Ovary (tissue), 9 donors: ENCODE results near the gene ARL5C. TPM values are rescaled to one million over a fixed set of nuclear protein-coding genes. Genes with fewer than 3 reads are reported as not detected.

Source experiments
- DNase-seq, 5 donors: peaks; one replicate each; pipeline ENCODE4 v3.0.0-alpha.2; 2019 to 2020
- H3K27ac ChIP-seq, 2 donors: fragments of 200-600 bp; one replicate each; pipeline versions ENCODE4 v1.5.1 to v1.8.0; 2019 to 2022
- H3K27me3 ChIP-seq: fragments of 200-600 bp; one replicate; pipeline ENCODE4 v1.8.0; 2022
- H3K36me3 ChIP-seq: fragments of 200-600 bp; sonication (generic); one replicate; pipeline ENCODE4 v1.5.1; 2019
- H3K4me1 ChIP-seq: one replicate; pipeline ENCODE4 v1.8.1; 2013; ENCODE audit warnings: mild to moderate bottlenecking, moderate library complexity; ENCODE audit not compliant: insufficient read depth
- H3K4me3 ChIP-seq: fragments of 200-600 bp; sonication (generic); one replicate; pipeline ENCODE4 v1.5.1; 2017
- H3K9me3 ChIP-seq, 2 donors: fragments of 200-600 bp in 1 of 2; sonication (generic) in 1 of 2; one replicate each; pipeline versions ENCODE4 v1.5.1 to v1.8.1; 2013 to 2019; ENCODE audit warnings: mild to moderate bottlenecking in 1 of 2, moderate library complexity in 1 of 2
- CTCF ChIP-seq, 3 donors: fragments of 450-650 bp in 2 of 3; fragments of 200-600 bp in 1 of 3; IDR thresholded peaks; one replicate each; pipeline versions ENCODE4 v1.5.1 to v1.8.0; 2016 to 2022; ENCODE audit warnings: antibody characterized with exemption in 3 of 3, mild to moderate bottlenecking in 1 of 3
- EP300 ChIP-seq: sonication (generic); formaldehyde crosslinking; IDR thresholded peaks from one replicate; pipeline ENCODE4 v1.6.1; 2017; ENCODE audit warnings: antibody characterized with exemption
- POLR2A ChIP-seq: fragments of 450-650 bp; IDR thresholded peaks from one replicate; pipeline ENCODE4 v1.6.1; 2017; ENCODE audit warnings: antibody characterized with exemption, mild to moderate bottlenecking, moderate library complexity
- WGBS, 3 donors: extraction: QIAGEN DNeasy Blood & Tissue Kit in 1 of 3; methylation state at CpG; one replicate each; pipeline versions ENCODE4 v1.1.5 to v1.1.7; 2013 to 2017; 5-methylcytosine and 5-hydroxymethylcytosine counted together
- intact Hi-C, 4 donors: fragments of 100-400 bp; cut with DNase I; formaldehyde crosslinking; loops; one replicate each; pipeline versions ENCODE4 v1.11.0 to v1.15.1; 2022 to 2023
- polyA plus RNA-seq, 2 donors: library from polyadenylated mRNA; stranded (reverse); fragments of 200-250 nt in 1 of 2; fragments of 350-450 nt in 1 of 2; fragmentation: Illumina TruSeq in 1 of 2; extraction: RNeasy Lipid Tissue Mini Kit (QIAGEN cat#74804) in 1 of 2; gene quantifications; one replicate each; pipeline ENCODE4 v1.2.3, GENCODE V29; 2013 to 2014
- total RNA-seq, 7 donors: library from RNA; depleted of rRNA in 2 of 7; stranded (reverse); fragments of >200 nt in 2 of 7; fragmentation: NEBNext Ultra II Directional in 3 of 7; extraction: Animal tissue kit (Norgen Biotek cat#: 25700) in 3 of 7; gene quantifications; one replicate each; pipeline versions ENCODE4 v1.1.0 to v1.2.4, GENCODE V29; 2016 to 2023
- donor health status: DM: no; HTN: no; CAD: no; lungs with moderate emphysema.
- donor health status: DM: no; HTN: no; CAD: no.
- donor health status: Bipolar disorder and iron deficiency.
- donor health status: DM: yes; HTN: yes; CAD: no.
- donor health status: DM: no; HTN: no; CAD: no.
- donor health status: DM: yes; HTN: yes; CAD: no.

The ARL5C gene
- total and polyA plus RNA-seq, 9 donors = not detected

GRCh38 chr17:39183720-39184119 lies 17.8 kb upstream of the ARL5C start:
- H3K36me3 ChIP-seq = no peaks in the 10 kb centered on the region
- DNase-seq = no peak
- no peaks in the 10 kb centered on the region for H3K4me1 ChIP-seq
- no peak overlapping the region for H3K27ac ChIP-seq
- TF ChIP-seq POLR2A = no peak
- TF ChIP-seq CTCF (IDR thresholded peaks at IDR 0.05) = no peak
- TF ChIP-seq EP300 = no peak
- intact Hi-C loops = no loop called here
- no peaks in the 10 kb centered on the region for H3K9me3 ChIP-seq
- no peaks in the 10 kb centered on the region for H3K27me3 ChIP-seq
- H3K4me3 ChIP-seq = no peak overlapping the region
- 77 to 84% (median 83%) methylated on average over 10 of the region's 10 CpGs for WGBS, 3 donors

GRCh38 chr17:39183045-39183444 lies 17.1 kb upstream of the ARL5C start:
- no peak for DNase-seq
- TF ChIP-seq EP300 = no peak
- no peak for TF ChIP-seq CTCF (IDR thresholded peaks at IDR 0.05)
- TF ChIP-seq POLR2A = no peak
- H3K36me3 ChIP-seq = no peaks in the 10 kb centered on the region
- no peaks in the 10 kb centered on the region for H3K27me3 ChIP-seq
- H3K9me3 ChIP-seq = no peaks in the 10 kb centered on the region
- WGBS, 3 donors = 87 to 95% (median 90%) methylated on average over 5 of the region's 5 CpGs
- no peak overlapping the region for H3K27ac ChIP-seq
- intact Hi-C loops = no loop called here
- no peaks in the 10 kb centered on the region for H3K4me1 ChIP-seq
- H3K4me3 ChIP-seq = no peak overlapping the region

- Histone ChIP-seq H3K27me3 (no peaks in the 10 kb centered on the region), H3K36me3 (no peaks in the 10 kb centered on the region), H3K4me1 (no peaks in the 10 kb centered on the region), H3K27ac (no peak overlapping the region), H3K4me3 (no peak overlapping the region), H3K9me3 (no peaks in the 10 kb centered on the region)
- intact Hi-C loops = no loop called here
- no peak for TF ChIP-seq CTCF (IDR thresholded peaks at IDR 0.05)
- no peak for TF ChIP-seq POLR2A
- TF ChIP-seq EP300 = no peak
- 85 to 86% (median 85%) methylated on average over 5 of the region's 5 CpGs for WGBS, 3 donors
- DNase-seq = no peak
These were observed 15.3 kb upstream of the ARL5C start for GRCh38 chr17:39181303-39181702.

- TF ChIP-seq EP300 (no peak), CTCF (IDR thresholded peaks at IDR 0.05) (no peak), POLR2A (no peak)
- 80 to 85% (median 84%) methylated on average over 4 of the region's 4 CpGs for WGBS, 3 donors
- intact Hi-C loops = loop anchor here in 3 of 4 donors (5.0 to 10.0 kb wide), 3 partner anchors 194 to 204 kb away; no protein-coding TSS in a partner anchor
- no peak overlapping the region for H3K4me3 ChIP-seq
- no peaks in the 10 kb centered on the region for H3K4me1 ChIP-seq
- H3K27ac ChIP-seq = no peak overlapping the region
- DNase-seq = no peak
- no peaks in the 10 kb centered on the region for H3K36me3 ChIP-seq
- H3K9me3 ChIP-seq = no peaks in the 10 kb centered on the region
- H3K27me3 ChIP-seq = no peaks in the 10 kb centered on the region
These were observed 12.6 kb upstream of the ARL5C start for GRCh38 chr17:39178536-39178935.
